Spleen (tissue), 11 donors: ENCODE measurements around the gene EPHA8. TPM values are rescaled to one million over a fixed set of nuclear protein-coding genes. Genes with fewer than 3 reads are reported as not detected.

ENCODE experiments used
- DNase-seq: peaks from one replicate; pipeline ENCODE4 v3.0.0-alpha.2; 2020
- H3K27ac ChIP-seq, 8 donors: fragments of 200-600 bp; sonication (generic) in 7 of 8; 1 replicate in 4 of 8; 2 replicates in 4 of 8; pipeline versions ENCODE4 v1.5.0 to v1.8.0; 2016 to 2021; ENCODE audit warnings: inconsistent platforms in 4 of 8, mild to moderate bottlenecking in 4 of 8, moderate library complexity in 1 of 8
- H3K27me3 ChIP-seq, 7 donors: fragments of 200-600 bp; sonication (generic) in 6 of 7; replicated peaks in 1 of 7; 1 replicate in 4 of 7; 2 replicates in 3 of 7; pipeline versions ENCODE4 v1.5.0 to v1.8.0; 2016 to 2021; ENCODE audit warnings: inconsistent platforms in 3 of 7, mild to moderate bottlenecking in 1 of 7
- H3K36me3 ChIP-seq, 6 donors: fragments of 200-600 bp; sonication (generic) in 5 of 6; 1 replicate in 4 of 6; 2 replicates in 2 of 6; pipeline versions ENCODE4 v1.5.0 to v1.8.0; 2016 to 2021; ENCODE audit warnings: inconsistent platforms in 2 of 6
- H3K4me1 ChIP-seq, 6 donors: fragments of 200-600 bp; sonication (generic) in 5 of 6; 1 replicate in 3 of 6; 2 replicates in 3 of 6; pipeline versions ENCODE4 v1.5.0 to v1.8.0; 2016 to 2021; ENCODE audit warnings: inconsistent platforms in 3 of 6
- H3K4me3 ChIP-seq, 8 donors: fragments of 200-600 bp; sonication (generic) in 7 of 8; 1 replicate in 4 of 8; 2 replicates in 4 of 8; pipeline versions ENCODE4 v1.5.0 to v1.8.0; 2016 to 2021; ENCODE audit warnings: inconsistent platforms in 4 of 8, mild to moderate bottlenecking in 4 of 8, moderate library complexity in 2 of 8
- H3K9me3 ChIP-seq, 8 donors: fragments of 200-600 bp; sonication (generic) in 7 of 8; 1 replicate in 4 of 8; 2 replicates in 4 of 8; pipeline versions ENCODE4 v1.5.0 to v1.8.0; 2016 to 2021; ENCODE audit warnings: inconsistent platforms in 4 of 8
- POLR2A ChIP-seq, 3 donors: fragments of 450-650 bp; IDR thresholded peaks; one replicate each; pipeline ENCODE4 v1.5.1; 2017; ENCODE audit warnings: antibody characterized with exemption in 3 of 3, mild to moderate bottlenecking in 1 of 3
- POLR2AphosphoS5 ChIP-seq, 3 donors: sonication (generic); formaldehyde crosslinking; IDR thresholded peaks; one replicate each; pipeline ENCODE4 v1.5.1; 2017; ENCODE audit warnings: antibody characterized with exemption in 3 of 3
- WGBS, 5 donors: extraction: QIAGEN DNeasy Blood & Tissue Kit in 3 of 5; methylation state at CpG; one replicate each; pipeline versions ENCODE4 v1.1.5 to v1.1.7; 2013 to 2018; 5-methylcytosine and 5-hydroxymethylcytosine counted together
- intact Hi-C: fragments of 100-400 bp; cut with DNase I; formaldehyde crosslinking; loops from one replicate; pipeline ENCODE4 v1.15.0; 2023; ENCODE audit warnings: low total_unique reads
- polyA plus RNA-seq, 3 donors: library from polyadenylated mRNA; stranded (reverse); fragments of 200-250 nt; gene quantifications; one replicate each; pipeline ENCODE4 v1.2.1, GENCODE V29; 2013
- total RNA-seq, 7 donors: library from RNA; depleted of rRNA in 3 of 7; stranded (reverse); fragments of >200 nt in 3 of 7; fragmentation: NEBNext Ultra II Directional in 4 of 7; extraction: Animal tissue kit (Norgen Biotek cat#: 25700) in 4 of 7; gene quantifications; one replicate each; pipeline versions ENCODE4 v1.1.0 to v1.2.1, GENCODE V29; 2016 to 2021
- TF ChIP-seq, protein P1 (sequence below), 11 experiments: fragments of 200-600 bp in 7 of 11; fragments of 450-650 bp in 4 of 11; sonication (generic) in 4 of 11; IDR thresholded peaks in 8 of 11; conservative IDR thresholded peaks in 3 of 11; 1 replicate in 7 of 11; 2 replicates in 4 of 11; pipeline versions ENCODE4 v1.4.0 to v1.8.0; 2016 to 2021; ENCODE audit warnings: antibody characterized with exemption in 11 of 11, inconsistent platforms in 4 of 11, mild to moderate bottlenecking in 1 of 11
- donor health status: healthy with polysubstance abuse.
- donor health status: DM: no; HTN: no; CAD: no; lungs with moderate emphysema.
- donor health status: DM: no; HTN: no; CAD: no.
- donor health status: Bipolar disorder and iron deficiency.
- donor health status: healthy.
- donor health status: DM: no; HTN: no; CAD: no.
- donor health status: DM: yes; HTN: yes; CAD: no.

EPHA8 gene
- total and polyA plus RNA-seq, 10 donors: 0.30 to 9.2 (median 4.9) TPM

DNA sequence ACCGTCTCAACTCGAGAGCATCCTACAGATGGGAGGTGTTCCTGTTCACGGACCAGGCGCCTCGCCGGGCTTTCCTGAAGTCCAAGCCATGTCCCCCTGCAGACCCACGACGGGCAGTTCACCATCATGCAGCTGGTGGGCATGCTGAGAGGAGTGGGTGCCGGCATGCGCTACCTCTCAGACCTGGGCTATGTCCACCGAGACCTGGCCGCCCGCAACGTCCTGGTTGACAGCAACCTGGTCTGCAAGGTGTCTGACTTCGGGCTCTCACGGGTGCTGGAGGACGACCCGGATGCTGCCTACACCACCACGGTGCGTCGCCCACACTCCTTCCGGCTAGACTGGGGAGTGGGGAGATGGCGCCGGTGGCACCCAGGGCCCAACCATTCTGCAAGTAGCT lies 35.4 kb downstream of the EPHA8 start:
- no peak overlapping the region for H3K4me3 ChIP-seq
- 71 to 83% (median 80%) methylated on average over 9 to 24 of the region's 24 CpGs for WGBS, 5 donors
- peaks cover 0 to 71% (median 10%) of the 10 kb centered on the region in 7 donors for H3K27me3 ChIP-seq
- intact Hi-C loops: no loop called here
- no peak for TF ChIP-seq POLR2AphosphoS5 (IDR thresholded peaks at IDR 0.05)
- TF ChIP-seq, protein P1, sequence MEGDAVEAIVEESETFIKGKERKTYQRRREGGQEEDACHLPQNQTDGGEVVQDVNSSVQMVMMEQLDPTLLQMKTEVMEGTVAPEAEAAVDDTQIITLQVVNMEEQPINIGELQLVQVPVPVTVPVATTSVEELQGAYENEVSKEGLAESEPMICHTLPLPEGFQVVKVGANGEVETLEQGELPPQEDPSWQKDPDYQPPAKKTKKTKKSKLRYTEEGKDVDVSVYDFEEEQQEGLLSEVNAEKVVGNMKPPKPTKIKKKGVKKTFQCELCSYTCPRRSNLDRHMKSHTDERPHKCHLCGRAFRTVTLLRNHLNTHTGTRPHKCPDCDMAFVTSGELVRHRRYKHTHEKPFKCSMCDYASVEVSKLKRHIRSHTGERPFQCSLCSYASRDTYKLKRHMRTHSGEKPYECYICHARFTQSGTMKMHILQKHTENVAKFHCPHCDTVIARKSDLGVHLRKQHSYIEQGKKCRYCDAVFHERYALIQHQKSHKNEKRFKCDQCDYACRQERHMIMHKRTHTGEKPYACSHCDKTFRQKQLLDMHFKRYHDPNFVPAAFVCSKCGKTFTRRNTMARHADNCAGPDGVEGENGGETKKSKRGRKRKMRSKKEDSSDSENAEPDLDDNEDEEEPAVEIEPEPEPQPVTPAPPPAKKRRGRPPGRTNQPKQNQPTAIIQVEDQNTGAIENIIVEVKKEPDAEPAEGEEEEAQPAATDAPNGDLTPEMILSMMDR (IDR thresholded peaks at IDR 0.05 in 8 of 11, conservative IDR thresholded peaks at IDR 0.05 in 3 of 11): no peak
- no peaks in the 10 kb centered on the region for H3K36me3 ChIP-seq
- H3K4me1 ChIP-seq: no peaks in the 10 kb centered on the region
- no peak for DNase-seq
- H3K27ac ChIP-seq: no peak overlapping the region
- H3K9me3 ChIP-seq: no peaks in the 10 kb centered on the region

DNA sequence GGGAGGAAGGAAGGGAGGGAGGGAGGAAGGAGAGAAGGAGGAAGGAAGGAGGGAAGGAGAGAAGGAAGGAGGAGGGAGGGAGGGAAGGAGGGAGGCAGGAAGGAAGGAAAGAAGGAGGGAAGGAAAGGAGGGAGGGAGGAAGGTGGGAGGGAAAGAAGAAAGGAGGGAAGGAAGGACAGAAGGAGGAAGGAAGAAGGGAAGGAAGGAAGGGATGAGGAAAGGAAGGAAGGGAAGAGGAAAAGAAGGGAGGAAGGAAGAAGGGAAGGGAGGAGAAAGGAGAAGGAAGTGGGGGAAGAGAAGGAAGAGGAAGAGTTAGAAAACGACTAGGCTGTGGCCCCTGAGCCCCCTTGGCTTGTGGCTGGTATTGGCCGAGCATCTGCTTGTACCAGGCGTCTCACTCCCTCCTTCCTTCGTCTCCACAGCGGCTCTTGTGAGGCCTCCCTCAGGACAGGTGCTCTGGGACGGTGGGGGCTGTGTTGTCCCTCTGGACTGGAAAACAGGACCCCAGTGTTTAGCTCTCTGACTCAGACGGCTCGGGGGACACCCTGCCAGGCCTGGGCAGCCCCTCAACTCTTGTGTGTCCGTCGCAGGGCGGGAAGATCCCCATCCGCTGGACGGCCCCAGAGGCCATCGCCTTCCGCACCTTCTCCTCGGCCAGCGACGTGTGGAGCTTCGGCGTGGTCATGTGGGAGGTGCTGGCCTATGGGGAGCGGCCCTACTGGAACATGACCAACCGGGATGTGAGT lies 37.0 kb downstream of the EPHA8 start:
- TF ChIP-seq, protein P1 (IDR thresholded peaks at IDR 0.05 in 8 of 11, conservative IDR thresholded peaks at IDR 0.05 in 3 of 11): no peak
- TF ChIP-seq POLR2A (IDR thresholded peaks at IDR 0.05): no peak
- no peak for TF ChIP-seq POLR2AphosphoS5 (IDR thresholded peaks at IDR 0.05)
- no peaks in the 10 kb centered on the region for H3K4me1 ChIP-seq
- DNase-seq: no peak
- intact Hi-C loops: no loop called here
- H3K27ac ChIP-seq: no peak overlapping the region
- no peak overlapping the region for H3K4me3 ChIP-seq
- 52 to 75% (median 69%) methylated on average over 8 to 22 of the region's 22 CpGs for WGBS, 5 donors
- no peaks in the 10 kb centered on the region for H3K36me3 ChIP-seq
- H3K9me3 ChIP-seq: no peaks in the 10 kb centered on the region
- peaks cover 0 to 71% (median 8%) of the 10 kb centered on the region in 7 donors for H3K27me3 ChIP-seq

DNA sequence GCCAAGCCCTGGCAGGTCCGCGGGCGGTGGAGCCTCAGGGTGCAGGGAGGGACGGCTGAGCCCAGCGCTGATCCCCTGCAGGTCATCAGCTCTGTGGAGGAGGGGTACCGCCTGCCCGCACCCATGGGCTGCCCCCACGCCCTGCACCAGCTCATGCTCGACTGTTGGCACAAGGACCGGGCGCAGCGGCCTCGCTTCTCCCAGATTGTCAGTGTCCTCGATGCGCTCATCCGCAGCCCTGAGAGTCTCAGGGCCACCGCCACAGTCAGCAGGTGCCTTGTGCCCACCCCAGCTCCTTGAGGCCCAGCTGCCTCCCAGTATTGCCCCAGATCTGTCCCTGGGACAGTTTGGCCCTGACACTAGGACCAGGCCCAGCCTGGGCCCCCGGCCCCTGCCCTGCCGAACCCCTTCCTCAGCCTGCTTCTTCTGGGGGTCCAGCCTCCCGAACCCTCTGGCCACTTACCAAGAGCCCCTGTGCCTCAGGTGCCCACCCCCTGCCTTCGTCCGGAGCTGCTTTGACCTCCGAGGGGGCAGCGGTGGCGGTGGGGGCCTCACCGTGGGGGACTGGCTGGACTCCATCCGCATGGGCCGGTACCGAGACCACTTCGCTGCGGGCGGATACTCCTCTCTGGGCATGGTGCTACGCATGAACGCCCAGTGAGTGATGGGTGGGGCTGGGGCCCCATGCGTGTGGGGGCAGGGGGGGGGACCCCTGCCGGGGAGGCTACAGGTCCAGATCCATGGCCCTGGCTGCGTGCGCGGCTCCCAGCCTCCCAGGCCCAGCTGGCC lies 37.7 kb downstream of the EPHA8 start:
- no peak for DNase-seq
- no peak overlapping the region for H3K27ac ChIP-seq
- no peaks in the 10 kb centered on the region for H3K4me1 ChIP-seq
- peaks cover 0 to 69% (median 8%) of the 10 kb centered on the region in 7 donors for H3K27me3 ChIP-seq
- H3K4me3 ChIP-seq: no peak overlapping the region
- intact Hi-C loops: no loop called here
- H3K9me3 ChIP-seq: no peaks in the 10 kb centered on the region
- TF ChIP-seq, protein P1 (IDR thresholded peaks at IDR 0.05 in 8 of 11, conservative IDR thresholded peaks at IDR 0.05 in 3 of 11): no peak
- TF ChIP-seq POLR2A (IDR thresholded peaks at IDR 0.05) (no peak), POLR2AphosphoS5 (IDR thresholded peaks at IDR 0.05) (no peak)
- H3K36me3 ChIP-seq: no peaks in the 10 kb centered on the region
- WGBS, 5 donors: 88 to 97% (median 93%) methylated on average over 16 to 39 of the region's 39 CpGs

DNA sequence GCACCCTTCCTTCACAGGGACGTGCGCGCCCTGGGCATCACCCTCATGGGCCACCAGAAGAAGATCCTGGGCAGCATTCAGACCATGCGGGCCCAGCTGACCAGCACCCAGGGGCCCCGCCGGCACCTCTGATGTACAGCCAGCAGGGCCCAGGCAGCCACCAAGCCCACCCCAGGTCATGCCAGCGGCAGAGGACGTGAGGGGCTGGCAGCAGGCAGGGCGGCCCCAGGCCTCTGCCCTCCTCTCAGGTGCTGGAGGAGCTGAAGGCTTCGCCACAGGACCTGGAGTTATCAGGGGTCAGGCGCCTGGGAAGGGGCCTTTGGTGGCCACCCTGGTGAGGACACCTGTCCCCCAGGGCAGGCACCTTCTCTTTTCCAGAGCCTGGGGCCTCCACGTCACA lies 38.3 kb downstream of the EPHA8 start:
- peaks cover 0 to 74% (median 8%) of the 10 kb centered on the region in 7 donors for H3K27me3 ChIP-seq
- H3K36me3 ChIP-seq: no peaks in the 10 kb centered on the region
- WGBS, 5 donors: 90 to 93% (median 90%) methylated on average over 11 to 12 of the region's 12 CpGs
- no peaks in the 10 kb centered on the region for H3K4me1 ChIP-seq
- TF ChIP-seq POLR2A (IDR thresholded peaks at IDR 0.05) (no peak), POLR2AphosphoS5 (IDR thresholded peaks at IDR 0.05) (no peak)
- TF ChIP-seq, protein P1 (IDR thresholded peaks at IDR 0.05 in 8 of 11, conservative IDR thresholded peaks at IDR 0.05 in 3 of 11): no peak
- H3K9me3 ChIP-seq: no peaks in the 10 kb centered on the region
- no peak overlapping the region for H3K4me3 ChIP-seq
- H3K27ac ChIP-seq: no peak overlapping the region
- intact Hi-C loops: no loop called here
- no peak for DNase-seq
